Measurements from ENCODE around the gene RAVER1.

DNA sequence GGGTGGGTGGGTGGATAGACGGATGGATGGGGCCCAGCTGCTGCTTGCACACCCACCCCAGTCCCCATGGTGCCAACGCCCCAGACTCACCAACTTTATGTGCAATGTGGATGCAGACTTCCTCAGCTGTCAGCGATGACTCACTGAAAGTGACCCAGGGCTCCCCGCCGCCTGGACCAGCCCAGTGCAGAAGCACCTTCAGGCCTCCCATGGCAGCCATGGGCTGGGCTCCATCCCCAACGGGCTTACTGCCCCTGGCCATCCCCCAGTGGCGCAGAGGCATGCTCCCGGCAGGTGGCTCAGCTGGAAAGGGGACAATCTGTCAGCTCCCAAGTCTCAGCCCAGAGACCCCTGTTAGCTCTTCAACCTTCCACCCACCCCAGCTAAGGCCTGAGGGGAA is 44.8 kb upstream of the RAVER1 start:
- TF ChIP-seq, protein P1, sequence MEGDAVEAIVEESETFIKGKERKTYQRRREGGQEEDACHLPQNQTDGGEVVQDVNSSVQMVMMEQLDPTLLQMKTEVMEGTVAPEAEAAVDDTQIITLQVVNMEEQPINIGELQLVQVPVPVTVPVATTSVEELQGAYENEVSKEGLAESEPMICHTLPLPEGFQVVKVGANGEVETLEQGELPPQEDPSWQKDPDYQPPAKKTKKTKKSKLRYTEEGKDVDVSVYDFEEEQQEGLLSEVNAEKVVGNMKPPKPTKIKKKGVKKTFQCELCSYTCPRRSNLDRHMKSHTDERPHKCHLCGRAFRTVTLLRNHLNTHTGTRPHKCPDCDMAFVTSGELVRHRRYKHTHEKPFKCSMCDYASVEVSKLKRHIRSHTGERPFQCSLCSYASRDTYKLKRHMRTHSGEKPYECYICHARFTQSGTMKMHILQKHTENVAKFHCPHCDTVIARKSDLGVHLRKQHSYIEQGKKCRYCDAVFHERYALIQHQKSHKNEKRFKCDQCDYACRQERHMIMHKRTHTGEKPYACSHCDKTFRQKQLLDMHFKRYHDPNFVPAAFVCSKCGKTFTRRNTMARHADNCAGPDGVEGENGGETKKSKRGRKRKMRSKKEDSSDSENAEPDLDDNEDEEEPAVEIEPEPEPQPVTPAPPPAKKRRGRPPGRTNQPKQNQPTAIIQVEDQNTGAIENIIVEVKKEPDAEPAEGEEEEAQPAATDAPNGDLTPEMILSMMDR (IDR thresholded peaks at IDR 0.05), result no peak
- TF ChIP-seq EP300 (IDR thresholded peaks at IDR 0.05) (no peak), POLR2A (IDR thresholded peaks at IDR 0.05; ENCODE audit: low read depth) (no peak)
